Fibroblast of lung (primary cell): ENCODE results near the gene WNT5B.

ENCODE experiments used
- EZH2 ChIP-seq: IDR thresholded peaks from 2 replicates; pipeline ENCODE4 v1.5.1; 2012; ENCODE audit warnings: low read length, control low read depth, mild to moderate bottlenecking; ENCODE audit errors: missing control alignments
- TF ChIP-seq, protein P1 (sequence below), 2 donors: IDR thresholded peaks in 1 of 2; conservative IDR thresholded peaks in 1 of 2; 1 replicate in 1 of 2; 2 replicates in 1 of 2; pipeline ENCODE4 v1.5.1; 2011 to 2012; ENCODE audit warnings: low read length in 2 of 2, control low read depth in 1 of 2, inconsistent platforms in 1 of 2, low read depth in 1 of 2, mild to moderate bottlenecking in 1 of 2

GRCh38 chr12:1619587-1619986 is 9.4 kb upstream of the WNT5B start:
- TF ChIP-seq, protein P1, sequence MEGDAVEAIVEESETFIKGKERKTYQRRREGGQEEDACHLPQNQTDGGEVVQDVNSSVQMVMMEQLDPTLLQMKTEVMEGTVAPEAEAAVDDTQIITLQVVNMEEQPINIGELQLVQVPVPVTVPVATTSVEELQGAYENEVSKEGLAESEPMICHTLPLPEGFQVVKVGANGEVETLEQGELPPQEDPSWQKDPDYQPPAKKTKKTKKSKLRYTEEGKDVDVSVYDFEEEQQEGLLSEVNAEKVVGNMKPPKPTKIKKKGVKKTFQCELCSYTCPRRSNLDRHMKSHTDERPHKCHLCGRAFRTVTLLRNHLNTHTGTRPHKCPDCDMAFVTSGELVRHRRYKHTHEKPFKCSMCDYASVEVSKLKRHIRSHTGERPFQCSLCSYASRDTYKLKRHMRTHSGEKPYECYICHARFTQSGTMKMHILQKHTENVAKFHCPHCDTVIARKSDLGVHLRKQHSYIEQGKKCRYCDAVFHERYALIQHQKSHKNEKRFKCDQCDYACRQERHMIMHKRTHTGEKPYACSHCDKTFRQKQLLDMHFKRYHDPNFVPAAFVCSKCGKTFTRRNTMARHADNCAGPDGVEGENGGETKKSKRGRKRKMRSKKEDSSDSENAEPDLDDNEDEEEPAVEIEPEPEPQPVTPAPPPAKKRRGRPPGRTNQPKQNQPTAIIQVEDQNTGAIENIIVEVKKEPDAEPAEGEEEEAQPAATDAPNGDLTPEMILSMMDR (conservative IDR thresholded peaks at IDR 0.05 in 1 of 2, IDR thresholded peaks at IDR 0.05 in 1 of 2; ENCODE audit: low read depth in 1 of 2, low read length in 2 of 2): no peak
- no peak for TF ChIP-seq EZH2
